Nephron progenitor cell (in vitro differentiated cells): Measurements from ENCODE around the gene FAM168A.

Experiments
- DNase-seq: peaks from one replicate; pipeline ENCODE4 v3.0.0; 2021
- H3K27ac Mint-ChIP-seq: 2 replicates; pipeline ENCODE4 v1.8.0; 2021; ENCODE audit warnings: mild to moderate bottlenecking, moderate library complexity, mixed read lengths
- H3K27me3 Mint-ChIP-seq: 2 replicates; pipeline ENCODE4 v1.8.0; 2021; ENCODE audit warnings: mild to moderate bottlenecking, low read depth, mixed read lengths; ENCODE audit not compliant: poor library complexity
- H3K36me3 Mint-ChIP-seq: 2 replicates; pipeline ENCODE4 v1.8.0; 2021; ENCODE audit warnings: low read depth, mixed read lengths
- H3K4me1 Mint-ChIP-seq: 2 replicates; pipeline ENCODE4 v1.8.0; 2021; ENCODE audit warnings: mixed read lengths
- H3K4me3 Mint-ChIP-seq: 2 replicates; pipeline ENCODE4 v1.8.0; 2021; ENCODE audit warnings: mild to moderate bottlenecking, moderate library complexity, mixed read lengths
- H3K9me3 Mint-ChIP-seq: 2 replicates; pipeline ENCODE4 v1.8.0; 2021; ENCODE audit warnings: mild to moderate bottlenecking, moderate library complexity, mixed read lengths
- CTCF ChIP-seq: fragments of 200-600 bp; sonication (generic); IDR thresholded peaks from 2 replicates; pipeline ENCODE4 v1.5.0; 2021; ENCODE audit warnings: antibody characterized with exemption

The FAM168A gene

DNA sequence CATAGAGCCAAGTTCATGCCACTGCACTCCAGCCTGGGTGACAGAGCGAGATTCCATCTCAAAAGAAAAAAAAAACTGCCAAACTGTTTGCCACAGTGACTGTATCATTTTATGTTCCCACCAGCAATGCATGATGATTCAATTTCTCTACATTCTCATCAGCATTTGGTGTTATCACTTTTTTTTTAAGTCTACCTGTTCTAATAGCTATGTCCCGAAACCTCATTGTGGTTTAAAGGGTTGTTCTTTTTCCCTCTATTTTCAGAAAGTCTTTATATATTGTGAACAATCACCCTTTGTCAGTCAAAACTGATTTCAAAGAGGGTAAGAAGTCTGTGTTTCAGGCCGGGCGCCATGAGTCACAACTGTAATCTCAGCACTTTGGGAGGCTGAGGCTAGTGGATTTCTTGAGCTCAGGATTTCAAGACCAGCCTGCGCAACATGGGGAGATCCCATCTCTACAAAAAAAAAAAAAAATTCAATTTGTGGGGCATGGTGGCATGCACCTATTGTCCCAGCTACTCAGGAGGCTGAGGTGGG is 14.8 kb upstream of the FAM168A start:
- no peak overlapping the region for H3K27ac Mint-ChIP-seq
- H3K9me3 Mint-ChIP-seq: peaks cover 12% of the 10 kb centered on the region
- TF ChIP-seq CTCF: no peak
- no peaks in the 10 kb centered on the region for H3K36me3 Mint-ChIP-seq
- H3K27me3 Mint-ChIP-seq: peaks cover 3% of the 10 kb centered on the region
- no peaks in the 10 kb centered on the region for H3K4me1 Mint-ChIP-seq
- DNase-seq: no peak
- H3K4me3 Mint-ChIP-seq: no peak overlapping the region

DNA sequence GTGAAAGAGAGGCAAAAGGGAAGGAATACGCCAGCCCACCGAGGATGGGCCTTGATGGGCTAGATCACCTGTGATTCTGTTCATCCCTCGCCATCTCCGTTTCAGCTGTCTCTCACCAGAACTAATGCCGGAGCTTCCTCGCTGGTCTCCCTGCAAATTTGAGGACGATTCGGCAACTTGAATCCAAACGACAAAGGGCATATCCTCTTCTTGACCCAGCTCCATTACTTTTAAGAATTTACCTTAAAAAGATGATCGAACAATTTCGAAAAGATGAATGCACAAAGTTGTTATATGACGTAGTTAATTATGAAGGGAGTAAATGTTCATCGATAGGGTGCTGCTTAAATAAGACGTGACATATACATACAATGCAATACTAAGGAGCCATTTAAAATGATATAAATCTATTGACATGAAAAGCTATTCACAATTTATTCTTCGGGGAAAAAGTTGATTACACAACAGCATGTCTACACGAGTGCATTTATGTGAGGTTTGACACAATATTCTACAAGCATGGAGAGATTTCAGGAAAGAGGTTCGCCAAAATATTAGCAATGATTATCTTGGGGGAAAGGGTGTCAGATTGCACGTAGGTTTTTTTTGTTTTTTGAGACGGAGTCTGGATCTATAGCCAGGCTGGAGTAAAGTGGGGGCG is 937 bp upstream of the FAM168A start:
- no peak for TF ChIP-seq CTCF
- Mint-ChIP-seq H3K4me1 (peaks cover 59% of the 10 kb centered on the region), H3K27ac (peak overlapping the region; percentile 61), H3K9me3 (no peaks in the 10 kb centered on the region), H3K36me3 (no peaks in the 10 kb centered on the region), H3K27me3 (no peaks in the 10 kb centered on the region), H3K4me3 (peak overlapping the region; percentile 96)
- DNase-seq: no peak

- no peak for TF ChIP-seq CTCF
- H3K4me3 Mint-ChIP-seq: peak overlapping the region; percentile 96
- no peaks in the 10 kb centered on the region for H3K27me3 Mint-ChIP-seq
- H3K4me1 Mint-ChIP-seq: peaks cover 62% of the 10 kb centered on the region
- no peak for DNase-seq
- H3K36me3 Mint-ChIP-seq: peaks cover 2% of the 10 kb centered on the region
- H3K9me3 Mint-ChIP-seq: no peaks in the 10 kb centered on the region
- H3K27ac Mint-ChIP-seq: peak overlapping the region; percentile 47
These were observed 466 bp downstream of the FAM168A start for GRCh38 chr11:73597336-73597955.

GRCh38 chr11:73596547-73596946 is 1.4 kb downstream of the FAM168A start:
- no peak for TF ChIP-seq CTCF
- H3K27ac Mint-ChIP-seq: peak overlapping the region; percentile 8
- peak overlapping the region; percentile 96 for H3K4me3 Mint-ChIP-seq
- peaks cover 8% of the 10 kb centered on the region for H3K36me3 Mint-ChIP-seq
- no peaks in the 10 kb centered on the region for H3K27me3 Mint-ChIP-seq
- no peaks in the 10 kb centered on the region for H3K9me3 Mint-ChIP-seq
- no peak for DNase-seq
- peaks cover 65% of the 10 kb centered on the region for H3K4me1 Mint-ChIP-seq

- Mint-ChIP-seq H3K4me1 (peaks cover 49% of the 10 kb centered on the region), H3K36me3 (peaks cover 27% of the 10 kb centered on the region), H3K27ac (no peak overlapping the region), H3K27me3 (no peaks in the 10 kb centered on the region), H3K9me3 (no peaks in the 10 kb centered on the region), H3K4me3 (no peak overlapping the region)
- DNase-seq: no peak
- TF ChIP-seq CTCF: no peak
These were observed 5.3 kb downstream of the FAM168A start for GRCh38 chr11:73592640-73593039.
